IPS-NIHi11 (cell line): ENCODE data around the gene ATG9B.
"Not testable (repeated sequence)": the region's sequence is repeated elsewhere in the genome, so short reads cannot be mapped to it uniquely, and the experiment has no call there.

Experiments used
- DNase-seq: peaks from one replicate; pipeline ENCODE4 v3.0.0; 2012; ENCODE audit warnings: mixed read lengths, low spot score

ATG9B gene

DNA sequence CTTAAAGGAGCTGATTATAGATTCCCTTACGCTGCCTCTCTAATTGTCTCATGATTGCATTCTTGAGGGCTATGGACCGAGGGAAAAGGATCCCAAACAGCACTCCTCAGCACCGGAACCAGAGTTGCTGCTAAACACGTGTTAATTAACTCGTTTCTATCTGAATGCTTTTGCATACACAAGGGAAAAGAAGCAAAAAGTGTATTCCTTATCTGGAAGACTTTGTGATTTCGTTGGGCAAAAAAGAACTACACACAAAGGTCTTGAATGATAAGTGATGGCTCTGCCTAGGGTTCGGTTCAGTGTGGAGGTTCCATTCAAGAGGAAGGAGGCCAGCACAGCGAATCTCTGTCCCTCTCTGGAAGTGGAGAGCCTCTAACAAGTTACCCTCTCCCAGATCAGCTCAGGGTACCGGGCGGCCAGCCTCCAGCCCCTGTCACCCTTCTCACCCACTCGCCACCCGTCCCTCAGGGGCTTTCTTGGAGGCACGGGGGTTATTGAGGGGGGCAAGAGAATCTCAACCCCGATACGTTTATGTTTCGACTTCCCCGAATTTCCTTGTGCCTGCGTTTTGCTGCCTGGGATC is 34.6 kb upstream of the ATG9B start:
- no peak for DNase-seq

- DNase-seq: peak; percentile 95
Measured at GRCh38 chr7:151057989-151058780, 33.9 kb upstream of the ATG9B start.

- no peak for DNase-seq
Measured at GRCh38 chr7:151057506-151057988, 33.3 kb upstream of the ATG9B start, which contains the start of gene CDK5. Gene CDK5 (minus strand): TSS chr7:151057897. CDS start chr7:151057848, 49 bp downstream.

DNA sequence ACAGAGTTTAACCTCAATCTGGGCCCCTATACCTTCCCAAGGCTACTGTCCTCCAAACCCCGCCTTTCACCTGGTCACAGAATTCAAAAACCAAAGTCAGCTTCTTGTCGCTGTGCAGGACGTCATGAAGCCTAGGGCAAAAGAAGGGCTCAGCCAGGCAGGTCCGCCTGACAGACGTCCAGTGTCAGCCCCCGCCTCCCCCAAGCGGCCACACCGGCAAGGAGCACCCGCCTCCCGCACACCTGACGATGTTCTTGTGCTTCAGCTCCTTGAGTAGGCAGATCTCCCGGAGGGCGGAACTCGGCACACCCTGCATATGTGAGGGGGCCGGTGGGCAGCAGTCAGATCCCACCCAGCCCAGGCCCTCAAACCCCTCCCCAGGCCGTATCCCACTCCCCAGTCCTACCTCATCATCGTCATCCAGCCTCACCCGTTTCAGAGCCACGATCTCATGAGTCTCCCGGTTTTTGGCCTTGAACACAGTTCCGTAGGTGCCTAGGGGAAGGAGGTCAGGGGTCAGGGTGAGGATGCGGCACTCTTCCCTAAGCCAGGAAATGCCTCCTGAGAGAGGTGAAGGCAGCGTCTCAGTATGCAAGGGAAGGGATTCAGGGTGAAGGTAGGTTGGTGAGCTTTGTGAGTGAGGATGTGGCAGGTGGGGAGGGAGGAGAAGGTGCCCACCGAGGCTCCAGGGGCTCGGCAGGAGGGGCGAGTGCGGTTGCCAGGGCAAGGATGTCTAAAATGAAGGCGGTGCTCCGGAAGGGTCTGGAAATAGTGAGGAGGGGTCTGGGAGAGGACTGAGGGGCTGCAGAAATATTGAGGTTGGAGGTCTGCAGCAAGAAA is 32.6 kb upstream of the ATG9B start:
- DNase-seq: peak; percentile 51

GRCh38 chr7:151056283-151056665 is 32.0 kb upstream of the ATG9B start:
- no peak for DNase-seq

GRCh38 chr7:151053751-151054150 is 29.5 kb upstream of the ATG9B start:
- DNase-seq: no peak

DNA sequence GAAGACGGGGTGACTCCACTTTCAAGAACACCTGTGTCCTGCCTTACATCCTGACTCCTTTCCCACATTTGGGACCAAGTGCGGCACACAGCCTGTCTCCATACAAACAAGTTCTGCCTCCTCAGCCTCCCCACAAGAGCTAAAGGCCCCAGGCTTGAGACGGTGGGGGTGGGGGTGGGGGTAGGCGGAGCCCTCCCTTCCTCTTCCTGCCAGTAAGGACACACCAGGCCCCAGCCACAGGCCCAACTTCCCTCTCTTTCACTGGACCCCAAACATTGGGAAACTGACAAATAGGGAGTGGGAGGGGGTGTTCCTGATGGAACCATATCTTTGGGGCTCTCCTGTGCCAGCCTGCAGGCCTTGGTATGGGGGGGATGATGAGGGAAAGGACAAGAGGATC is 28.8 kb upstream of the ATG9B start:
- DNase-seq: no peak

DNA sequence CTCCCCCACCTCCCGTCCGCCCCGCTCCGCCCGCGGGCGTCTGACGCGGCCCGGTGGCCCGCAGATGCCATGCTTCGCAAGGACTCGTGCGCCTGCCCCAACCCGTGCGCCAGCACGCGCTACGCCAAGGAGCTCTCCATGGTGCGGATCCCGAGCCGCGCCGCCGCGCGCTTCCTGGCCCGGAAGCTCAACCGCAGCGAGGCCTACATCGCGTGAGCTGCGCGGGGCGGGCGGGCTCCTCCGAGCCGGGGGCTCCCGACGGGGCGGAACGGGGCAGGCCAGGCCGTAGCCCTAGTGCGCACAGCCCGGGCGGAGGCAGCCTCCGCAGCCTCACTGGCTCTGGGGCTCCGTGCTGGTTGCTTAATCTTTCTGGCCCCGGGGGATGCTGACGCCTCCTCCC is 26.8 kb upstream of the ATG9B start:
- peak; percentile 94 for DNase-seq

DNA sequence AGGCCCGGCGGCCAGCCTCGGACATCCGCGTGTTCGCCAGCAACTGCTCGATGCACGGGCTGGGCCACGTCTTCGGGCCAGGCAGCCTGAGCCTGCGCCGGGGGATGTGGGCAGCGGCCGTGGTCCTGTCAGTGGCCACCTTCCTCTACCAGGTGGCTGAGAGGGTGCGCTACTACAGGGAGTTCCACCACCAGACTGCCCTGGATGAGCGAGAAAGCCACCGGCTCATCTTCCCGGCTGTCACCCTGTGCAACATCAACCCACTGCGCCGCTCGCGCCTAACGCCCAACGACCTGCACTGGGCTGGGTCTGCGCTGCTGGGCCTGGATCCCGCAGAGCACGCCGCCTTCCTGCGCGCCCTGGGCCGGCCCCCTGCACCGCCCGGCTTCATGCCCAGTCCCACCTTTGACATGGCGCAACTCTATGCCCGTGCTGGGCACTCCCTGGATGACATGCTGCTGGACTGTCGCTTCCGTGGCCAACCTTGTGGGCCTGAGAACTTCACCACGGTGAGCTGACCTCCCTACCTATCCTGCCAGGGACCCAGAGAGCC is 24.7 kb upstream of the ATG9B start:
- no peak for DNase-seq

DNA sequence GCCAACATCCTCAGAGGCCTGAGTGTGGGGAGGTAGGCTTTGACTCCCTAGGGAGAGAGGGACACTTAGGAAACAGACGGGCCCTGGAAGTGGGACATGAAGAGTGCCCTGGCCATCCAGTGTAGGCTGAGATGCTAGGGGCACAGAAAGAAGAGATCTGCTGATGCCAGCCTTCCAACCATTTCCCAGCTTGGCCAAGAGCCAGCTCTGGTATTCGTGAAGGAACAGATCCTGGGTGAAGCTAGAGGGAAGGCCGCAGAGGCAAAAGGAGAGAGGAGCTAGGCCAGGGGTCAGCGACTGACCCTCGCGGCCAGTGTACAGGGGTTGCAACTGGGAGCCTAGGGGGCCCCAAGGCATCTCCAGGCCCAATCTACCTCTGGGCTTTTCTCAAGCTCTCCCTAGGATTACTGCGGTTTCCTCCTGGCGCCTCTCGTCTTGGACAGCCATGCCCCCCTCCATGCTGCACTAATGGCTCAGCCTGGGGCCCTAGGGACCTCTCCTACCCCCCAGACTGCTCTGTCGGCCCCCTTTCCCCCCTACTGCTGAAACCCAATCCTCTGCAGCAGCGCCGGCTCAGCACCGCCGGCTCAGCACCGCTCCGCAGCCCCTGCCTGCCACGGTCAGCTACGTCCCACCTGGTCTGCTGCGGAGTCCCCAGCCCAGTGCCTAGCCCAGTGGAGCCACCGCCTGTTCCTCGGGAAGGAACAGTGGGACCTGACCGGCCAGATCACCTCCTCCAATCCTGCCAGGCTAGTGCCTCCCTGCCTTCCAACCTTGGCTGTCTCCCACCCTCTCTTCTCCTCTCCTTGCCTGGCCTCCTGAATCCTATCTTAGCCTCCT is 23.9 kb upstream of the ATG9B start, which contains the start of gene ASIC3:
Gene ASIC3 (plus strand): TSS at position 556 of the 840 bp plus-strand sequence. CDS start 355 bp downstream, outside the sequence.
- DNase-seq: no peak

DNA sequence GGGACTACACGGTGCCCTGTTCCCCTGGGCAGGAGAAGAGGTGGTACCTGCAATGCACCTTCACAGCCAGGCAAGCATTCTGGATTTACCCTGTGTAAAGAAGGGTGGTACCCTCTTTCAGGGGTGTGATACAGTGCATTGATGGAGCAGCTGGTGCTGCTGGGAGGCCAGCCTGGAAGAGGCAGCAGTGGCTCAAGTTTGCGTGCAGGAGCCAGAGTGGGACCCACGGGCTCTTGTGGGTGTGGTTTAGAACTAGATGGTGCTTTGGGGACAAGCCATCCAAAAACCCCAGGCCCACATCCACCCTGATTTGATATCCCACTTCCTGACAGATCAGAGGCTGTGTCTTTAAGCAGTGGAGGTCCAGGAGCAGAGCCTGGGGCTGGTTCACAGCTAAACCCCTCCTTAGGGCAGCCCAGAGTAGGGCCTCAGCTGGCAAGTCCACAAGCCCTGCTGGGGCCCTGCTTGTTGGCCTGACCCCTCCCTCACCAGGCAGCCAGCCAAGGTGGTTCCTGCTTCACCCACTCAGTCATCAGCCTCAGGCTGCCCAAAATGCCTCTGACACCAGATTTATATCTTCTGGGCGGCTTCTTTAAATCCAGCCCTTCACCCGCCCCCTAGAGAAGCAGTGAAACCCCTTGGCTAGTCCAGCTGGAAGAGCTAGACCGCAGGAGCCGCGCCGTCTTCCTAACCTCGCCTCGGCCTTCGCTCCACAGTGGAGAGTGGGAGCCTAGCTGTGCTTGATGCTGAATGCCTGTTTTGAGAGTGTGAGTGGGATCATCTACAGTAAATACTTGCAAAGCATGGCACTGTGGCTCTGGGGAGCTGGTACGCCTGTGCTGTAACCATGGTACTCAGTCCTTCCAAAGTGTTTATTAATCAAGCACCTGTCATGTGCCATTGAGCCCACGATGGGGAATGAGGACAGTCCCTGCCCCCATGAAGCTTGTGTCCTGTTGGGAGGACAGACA is 22.6 kb upstream of the ATG9B start:
- DNase-seq: no peak

DNA sequence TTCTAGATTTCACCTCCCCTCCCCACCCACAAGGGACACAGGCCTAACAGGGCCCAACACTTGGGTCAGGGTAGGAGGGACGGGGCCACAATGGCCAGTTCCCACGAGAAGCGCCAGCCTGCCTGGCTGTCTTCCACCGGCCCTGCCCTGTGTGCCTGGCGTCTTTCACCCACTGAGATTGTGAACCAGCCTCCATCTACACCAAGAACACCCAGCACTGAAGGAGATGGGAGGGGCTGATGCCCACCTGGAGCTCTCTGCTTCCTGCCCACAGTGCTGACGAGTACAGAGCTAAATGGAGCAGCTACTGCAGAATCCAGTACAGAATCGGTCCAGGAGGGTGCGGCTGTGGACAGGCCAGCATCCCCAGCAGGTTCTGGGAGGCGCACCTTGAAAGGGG is 21.7 kb upstream of the ATG9B start:
- DNase-seq: no peak

- DNase-seq: no peak
Measured at GRCh38 chr7:151045262-151045661, 21.0 kb upstream of the ATG9B start.

- DNase-seq: no peak
Measured at GRCh38 chr7:151043959-151044358, 19.7 kb upstream of the ATG9B start.

- DNase-seq: not testable (repeated sequence)
Measured at GRCh38 chr7:151043449-151043848, 19.2 kb upstream of the ATG9B start.

DNA sequence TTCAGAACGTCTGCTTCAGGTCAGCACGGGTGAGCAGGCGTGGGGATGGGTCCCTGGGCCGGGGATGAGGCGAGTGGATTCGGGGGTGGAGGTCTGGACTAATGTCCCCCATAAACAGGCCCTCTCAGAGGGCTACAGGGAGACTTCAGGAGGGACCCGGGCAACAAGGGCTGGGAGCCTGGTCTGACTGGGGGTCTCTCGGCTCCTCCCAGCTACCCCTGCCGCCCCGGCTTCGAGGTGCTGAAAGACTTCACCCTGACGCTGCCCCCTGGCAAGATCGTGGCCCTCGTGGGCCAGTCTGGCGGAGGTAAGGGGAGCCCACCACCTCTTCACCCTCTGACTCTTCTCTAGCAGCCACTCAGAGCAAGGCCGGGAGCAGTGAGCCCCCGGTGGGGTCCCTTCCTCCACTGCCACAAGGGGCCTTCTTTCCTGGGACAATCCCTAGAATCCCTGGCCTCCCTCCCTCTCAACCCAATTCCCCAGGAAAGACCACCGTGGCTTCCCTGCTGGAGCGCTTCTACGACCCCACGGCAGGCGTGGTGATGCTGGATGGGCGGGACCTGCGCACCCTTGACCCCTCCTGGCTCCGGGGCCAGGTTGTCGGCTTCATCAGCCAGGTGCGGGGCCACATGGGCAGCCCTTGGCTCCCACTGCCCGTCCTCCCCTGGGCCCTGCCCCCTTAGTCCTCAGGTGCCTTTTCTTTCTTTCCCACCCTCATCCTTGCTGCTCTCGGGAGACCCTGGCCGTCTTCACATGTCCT is 16.5 kb upstream of the ATG9B start:
- DNase-seq: no peak

DNA sequence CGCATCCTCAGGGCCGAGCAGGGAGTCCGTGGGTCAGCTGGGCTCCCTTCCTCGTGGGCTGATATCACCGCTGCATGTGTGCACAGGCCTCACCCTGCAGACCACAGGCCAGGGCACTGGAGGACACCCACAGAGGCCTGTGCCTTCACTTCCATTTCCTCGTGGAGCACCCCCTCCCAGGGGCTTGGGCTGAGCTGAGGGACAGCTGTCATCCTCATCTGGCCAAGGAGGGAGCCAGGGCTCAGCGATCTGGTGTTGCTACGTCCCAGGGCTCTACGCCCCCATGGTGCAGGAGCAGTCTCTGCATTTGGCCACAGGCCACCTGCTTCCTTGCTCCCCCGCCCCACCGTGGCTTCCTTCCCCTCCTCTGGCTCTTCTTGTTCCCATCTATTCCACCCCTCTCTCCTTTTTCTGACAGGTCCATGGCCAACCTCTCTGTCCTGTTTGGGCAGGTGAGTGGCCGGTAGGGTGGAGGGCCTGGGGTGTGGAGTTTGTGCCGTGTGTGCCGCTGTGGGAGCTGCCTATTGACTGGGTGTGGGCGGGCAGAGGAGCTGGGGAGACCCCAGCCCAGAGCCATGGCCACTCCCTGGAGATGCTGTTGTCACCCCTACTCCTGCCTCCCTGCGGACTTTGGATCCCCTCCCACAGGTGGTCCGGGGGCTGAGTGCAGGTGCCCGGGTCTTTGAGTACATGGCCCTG is 15.7 kb upstream of the ATG9B start:
- no peak for DNase-seq

- peak; percentile 51 for DNase-seq
Measured at GRCh38 chr7:151038951-151039849, 14.9 kb upstream of the ATG9B start.
